HL-60/S4 treated with retinoic acid at 250 ng/mL for 4 days and 3 days (cell line): Measurements from ENCODE around the gene SMAD4.

Experiments used
- in situ Hi-C: fragments of 300-500 bp; cut with MboI; formaldehyde crosslinking; loops from 2 replicates; pipeline ENCODE4 v1.7.0; 2022; ENCODE audit warnings: low sequenced_read_pairs

SMAD4 gene

GRCh38 chr18:51020536-51020935 is 9.5 kb upstream of the SMAD4 start:
- in situ Hi-C loops: no loop called here

GRCh38 chr18:51021226-51021965 is 8.6 kb upstream of the SMAD4 start:
- in situ Hi-C loops: no loop called here

- in situ Hi-C loops: loop anchor here (25.0 kb wide), 1 partner anchor 188 kb away; no protein-coding TSS in a partner anchor
These were observed 4.5 kb upstream of the SMAD4 start for GRCh38 chr18:51025512-51025911.

- in situ Hi-C loops: loop anchor here (25.0 kb wide), 1 partner anchor 191 kb away; no protein-coding TSS in a partner anchor
These were observed 1.7 kb upstream of the SMAD4 start for GRCh38 chr18:51028201-51028805.

- in situ Hi-C loops: loop anchor here (25.0 kb wide), 1 partner anchor 192 kb away; no protein-coding TSS in a partner anchor
These were observed 677 bp upstream of the SMAD4 start for GRCh38 chr18:51029378-51029693.

- in situ Hi-C loops: loop anchor here (25.0 kb wide), 1 partner anchor 193 kb away; no protein-coding TSS in a partner anchor
These were observed 685 bp downstream of the SMAD4 start for GRCh38 chr18:51030537-51031258.

- in situ Hi-C loops: loop anchor here (25.0 kb wide), 1 partner anchor 195 kb away; no protein-coding TSS in a partner anchor
These were observed 2.2 kb downstream of the SMAD4 start for GRCh38 chr18:51032193-51032592.

- in situ Hi-C loops: loop anchor here (25.0 kb wide), 1 partner anchor 200 kb away; no protein-coding TSS in a partner anchor
These were observed 7.2 kb downstream of the SMAD4 start for GRCh38 chr18:51037230-51037629.

GRCh38 chr18:51038110-51038509 is 8.1 kb downstream of the SMAD4 start:
- in situ Hi-C loops: loop anchor here (25.0 kb wide), 1 partner anchor 201 kb away; no protein-coding TSS in a partner anchor

- in situ Hi-C loops: loop anchor here (25.0 kb wide), 1 partner anchor 202 kb away; no protein-coding TSS in a partner anchor
These were observed 9.4 kb downstream of the SMAD4 start for GRCh38 chr18:51039138-51040112.

- in situ Hi-C loops: loop anchor here (25.0 kb wide), 1 partner anchor 205 kb away; no protein-coding TSS in a partner anchor
These were observed 11.8 kb downstream of the SMAD4 start for GRCh38 chr18:51041677-51042352.

- in situ Hi-C loops: loop anchor here (25.0 kb wide), 1 partner anchor 208 kb away; no protein-coding TSS in a partner anchor
These were observed 15.0 kb downstream of the SMAD4 start for GRCh38 chr18:51044928-51045585.

GRCh38 chr18:51048190-51048589 is 18.2 kb downstream of the SMAD4 start:
- in situ Hi-C loops: loop anchor here (25.0 kb wide), 1 partner anchor 211 kb away; no protein-coding TSS in a partner anchor

GRCh38 chr18:51049137-51049536 is 19.1 kb downstream of the SMAD4 start:
- in situ Hi-C loops: loop anchor here (25.0 kb wide), 1 partner anchor 212 kb away; no protein-coding TSS in a partner anchor

- in situ Hi-C loops: no loop called here
These were observed 21.2 kb downstream of the SMAD4 start for GRCh38 chr18:51051105-51051712.

- in situ Hi-C loops: no loop called here
These were observed 23.8 kb downstream of the SMAD4 start for GRCh38 chr18:51053814-51054213.

- in situ Hi-C loops: no loop called here
These were observed 24.8 kb downstream of the SMAD4 start for GRCh38 chr18:51054764-51055163.

GRCh38 chr18:51059969-51060368 is 30.0 kb downstream of the SMAD4 start:
- in situ Hi-C loops: no loop called here
